ENCODE results near the gene SH3PXD2A. TPM values are rescaled to one million over a fixed set of nuclear protein-coding genes. Genes with fewer than 3 reads are reported as not detected.

SH3PXD2A gene
- total RNA-seq, 4 donors from 2014 or later: 128 to 154 (median 136) TPM

DNA sequence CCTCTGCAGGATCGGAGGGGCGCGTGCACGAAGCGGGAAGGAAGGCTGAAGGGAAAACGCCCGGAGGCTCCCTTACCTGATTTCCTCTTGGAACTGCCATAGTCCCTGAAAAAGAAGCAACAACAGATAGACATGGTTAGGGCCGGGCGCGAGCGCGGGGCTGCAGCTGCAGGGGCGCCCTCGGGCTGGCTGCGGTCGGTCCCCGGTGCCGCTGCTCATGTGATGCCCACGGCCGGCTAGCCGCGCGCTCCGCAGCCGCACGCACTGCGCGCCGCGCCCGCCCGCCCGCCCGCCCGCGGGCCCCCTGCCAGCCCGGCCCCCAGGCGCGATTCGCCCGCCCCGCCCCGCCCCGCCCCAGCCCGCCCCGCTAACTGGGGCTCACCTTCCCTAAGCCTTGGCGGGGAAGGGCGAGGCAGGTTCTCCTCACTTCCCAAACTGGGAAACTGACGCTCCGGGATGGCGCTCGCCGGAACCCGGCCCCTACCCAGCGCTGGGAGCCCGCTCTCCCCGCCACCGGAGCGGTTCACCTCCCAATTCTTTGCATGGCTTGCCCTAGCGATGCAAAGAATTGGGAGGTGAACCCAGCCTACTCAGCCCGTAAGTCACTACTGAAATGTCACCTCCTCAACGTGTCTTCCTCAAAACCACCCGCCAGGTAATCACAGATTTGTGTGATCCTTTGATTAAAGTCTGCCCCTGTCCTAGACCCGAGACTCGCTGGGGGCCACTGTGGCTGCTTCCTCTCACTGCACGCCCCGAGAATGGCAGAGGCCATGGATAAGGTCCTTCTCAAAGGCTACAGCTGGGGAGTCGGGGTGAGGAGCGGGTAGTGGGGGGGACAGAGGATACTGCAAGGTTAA is 162.2 kb downstream of the SH3PXD2A start:
- Histone ChIP-seq H3K4me3 (peak overlapping the region; percentile 37 to 61 (median 50)), H3K4me1 (peaks cover 4 to 89% (median 50%) of the 10 kb centered on the region in 4 donors), H3K27me3 (no peaks in the 10 kb centered on the region), H3K36me3 (no peaks in the 10 kb centered on the region), H3K9me3 (no peaks in the 10 kb centered on the region), H3K27ac (peak overlapping the region; percentile 66 to 97 (median 80))
- 12 to 23% methylated on average over 19 to 27 of the region's 69 CpGs for WGBS, 2 donors
- no peak for DNase-seq (ENCODE audit: low spot score in 2 of 2)
- TF ChIP-seq POLR2A (IDR thresholded peaks at IDR 0.05) (peak in 1 of 2 donors; percentile 8), EP300 (IDR thresholded peaks at IDR 0.05) (no peak)
- TF ChIP-seq, protein P1, sequence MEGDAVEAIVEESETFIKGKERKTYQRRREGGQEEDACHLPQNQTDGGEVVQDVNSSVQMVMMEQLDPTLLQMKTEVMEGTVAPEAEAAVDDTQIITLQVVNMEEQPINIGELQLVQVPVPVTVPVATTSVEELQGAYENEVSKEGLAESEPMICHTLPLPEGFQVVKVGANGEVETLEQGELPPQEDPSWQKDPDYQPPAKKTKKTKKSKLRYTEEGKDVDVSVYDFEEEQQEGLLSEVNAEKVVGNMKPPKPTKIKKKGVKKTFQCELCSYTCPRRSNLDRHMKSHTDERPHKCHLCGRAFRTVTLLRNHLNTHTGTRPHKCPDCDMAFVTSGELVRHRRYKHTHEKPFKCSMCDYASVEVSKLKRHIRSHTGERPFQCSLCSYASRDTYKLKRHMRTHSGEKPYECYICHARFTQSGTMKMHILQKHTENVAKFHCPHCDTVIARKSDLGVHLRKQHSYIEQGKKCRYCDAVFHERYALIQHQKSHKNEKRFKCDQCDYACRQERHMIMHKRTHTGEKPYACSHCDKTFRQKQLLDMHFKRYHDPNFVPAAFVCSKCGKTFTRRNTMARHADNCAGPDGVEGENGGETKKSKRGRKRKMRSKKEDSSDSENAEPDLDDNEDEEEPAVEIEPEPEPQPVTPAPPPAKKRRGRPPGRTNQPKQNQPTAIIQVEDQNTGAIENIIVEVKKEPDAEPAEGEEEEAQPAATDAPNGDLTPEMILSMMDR (IDR thresholded peaks at IDR 0.05): no peak

GRCh38 chr10:103692436-103692951 is 162.9 kb downstream of the SH3PXD2A start:
- no peak for TF ChIP-seq EP300 (IDR thresholded peaks at IDR 0.05)
- TF ChIP-seq POLR2A (IDR thresholded peaks at IDR 0.05): no peak
- Histone ChIP-seq H3K9me3 (no peaks in the 10 kb centered on the region), H3K4me3 (peak overlapping the region; percentile 37 to 61 (median 50)), H3K4me1 (peaks cover 4 to 89% (median 50%) of the 10 kb centered on the region in 4 donors), H3K27me3 (no peaks in the 10 kb centered on the region), H3K27ac (peak overlapping the region; percentile 62 to 97 (median 78)), H3K36me3 (no peaks in the 10 kb centered on the region)
- 14 to 20% methylated on average over 23 to 26 of the region's 35 CpGs for WGBS, 2 donors
- DNase-seq (ENCODE audit: low spot score in 2 of 2): no peak

GRCh38 chr10:103691723-103692435 is 163.5 kb downstream of the SH3PXD2A start:
- no peak for TF ChIP-seq EP300 (IDR thresholded peaks at IDR 0.05)
- no peak for TF ChIP-seq POLR2A (IDR thresholded peaks at IDR 0.05)
- TF ChIP-seq, protein P1 (IDR thresholded peaks at IDR 0.05): no peak
- H3K4me3 ChIP-seq: peak overlapping the region; percentile 37 to 61 (median 50)
- peaks cover 4 to 89% (median 47%) of the 10 kb centered on the region in 4 donors for H3K4me1 ChIP-seq
- no peaks in the 10 kb centered on the region for H3K9me3 ChIP-seq
- no peaks in the 10 kb centered on the region for H3K27me3 ChIP-seq
- H3K27ac ChIP-seq: peak overlapping the region; percentile 62 to 97 (median 78)
- DNase-seq (ENCODE audit: low spot score in 2 of 2): no peak
- H3K36me3 ChIP-seq: no peaks in the 10 kb centered on the region
- WGBS, 2 donors: 25 to 38% methylated on average over 9 to 17 of the region's 17 CpGs

DNA sequence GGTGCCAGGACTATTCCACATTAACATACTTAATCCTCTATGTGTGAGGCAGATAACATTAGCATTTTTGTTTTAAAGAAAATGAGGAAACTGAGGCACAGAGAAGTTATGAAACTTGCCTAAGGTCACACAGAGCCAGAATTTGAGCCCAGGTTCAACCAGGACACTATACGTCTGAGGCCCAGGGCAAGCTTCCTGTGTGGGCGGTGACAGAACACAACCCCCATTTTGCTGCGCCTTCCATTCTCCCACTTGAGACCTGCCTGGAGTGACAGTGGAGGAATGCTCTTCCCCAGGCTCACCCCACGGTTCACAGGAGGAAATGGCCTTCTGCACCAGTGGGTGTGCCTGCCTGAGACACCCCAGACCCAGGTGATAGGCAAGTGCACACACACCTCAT is 164.1 kb downstream of the SH3PXD2A start:
- Histone ChIP-seq H3K9me3 (no peaks in the 10 kb centered on the region), H3K36me3 (no peaks in the 10 kb centered on the region), H3K4me1 (peaks cover 4 to 89% (median 46%) of the 10 kb centered on the region in 4 donors), H3K27ac (peak overlapping the region; percentile 12 to 97 (median 76)), H3K27me3 (no peaks in the 10 kb centered on the region), H3K4me3 (no peak overlapping the region)
- TF ChIP-seq, protein P1 (IDR thresholded peaks at IDR 0.05): no peak
- TF ChIP-seq POLR2A (IDR thresholded peaks at IDR 0.05) (no peak), EP300 (IDR thresholded peaks at IDR 0.05) (no peak)
- no peak for DNase-seq (ENCODE audit: low spot score in 2 of 2)
- 55 to 62% methylated on average over 4 of the region's 4 CpGs for WGBS, 2 donors

GRCh38 chr10:103690281-103690680 is 165.1 kb downstream of the SH3PXD2A start:
- DNase-seq (ENCODE audit: low spot score in 2 of 2): no peak
- H3K4me3 ChIP-seq: no peak overlapping the region
- H3K27ac ChIP-seq: peak overlapping the region; percentile 4 to 97 (median 54)
- H3K27me3 ChIP-seq: no peaks in the 10 kb centered on the region
- TF ChIP-seq, protein P1 (IDR thresholded peaks at IDR 0.05): no peak
- TF ChIP-seq EP300 (IDR thresholded peaks at IDR 0.05): no peak
- TF ChIP-seq POLR2A (IDR thresholded peaks at IDR 0.05): no peak
- H3K4me1 ChIP-seq: peaks cover 0 to 89% (median 41%) of the 10 kb centered on the region in 4 donors
- no peaks in the 10 kb centered on the region for H3K9me3 ChIP-seq
- WGBS, 2 donors: 24 to 41% methylated on average over 2 of the region's 2 CpGs
- no peaks in the 10 kb centered on the region for H3K36me3 ChIP-seq
